DMS 273 (cell line): ENCODE data around the gene PARP15.
A peak's percentile ranks its signal among the peaks of the same experiment; 100 is the strongest.

Experiments used
- DNase-seq: peaks from one replicate; lab custom pipeline; 2025; ENCODE audit not compliant: unreplicated experiment; lab: John Stamatoyannopoulos, UW

Gene PARP15

DNA sequence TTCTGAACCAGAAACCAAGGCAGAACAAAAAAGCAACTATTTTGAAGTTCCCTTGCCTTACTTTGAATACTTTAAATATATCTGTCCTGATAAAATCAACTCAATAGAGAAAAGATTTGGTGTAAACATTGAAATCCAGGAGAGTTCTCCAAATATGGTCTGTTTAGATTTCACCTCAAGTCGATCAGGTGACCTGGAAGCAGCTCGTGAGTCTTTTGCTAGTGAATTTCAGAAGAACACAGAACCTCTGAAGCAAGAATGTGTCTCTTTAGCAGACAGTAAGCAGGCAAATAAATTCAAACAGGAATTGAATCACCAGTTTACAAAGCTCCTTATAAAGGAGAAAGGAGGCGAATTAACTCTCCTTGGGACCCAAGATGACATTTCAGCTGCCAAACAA lies 8.7 kb upstream of the PARP15 start:
- no peak for DNase-seq

DNA sequence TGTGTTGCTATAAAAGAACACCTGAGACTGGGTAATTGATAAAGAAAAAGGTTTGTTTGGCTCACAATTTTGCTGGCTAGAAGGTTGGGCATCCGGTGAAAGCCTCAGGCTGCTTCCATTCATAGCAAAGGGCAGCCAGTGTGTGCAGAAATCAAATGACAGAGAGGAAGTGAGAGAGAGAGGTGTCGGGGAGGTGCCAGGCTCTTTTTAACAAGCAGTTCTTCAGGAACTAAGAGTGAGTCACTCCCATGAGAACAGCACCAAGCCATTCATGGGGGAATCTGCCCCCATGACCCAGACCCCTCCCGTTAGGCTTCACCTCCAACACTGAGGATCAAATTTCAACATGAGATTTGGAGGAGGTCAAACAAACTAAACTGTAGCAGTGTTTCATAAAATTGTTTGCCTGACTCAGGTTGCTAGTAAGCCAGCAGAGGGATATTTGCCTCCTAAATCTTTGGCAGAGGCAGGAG lies 4.5 kb upstream of the PARP15 start:
- DNase-seq: peak; percentile 38

DNA sequence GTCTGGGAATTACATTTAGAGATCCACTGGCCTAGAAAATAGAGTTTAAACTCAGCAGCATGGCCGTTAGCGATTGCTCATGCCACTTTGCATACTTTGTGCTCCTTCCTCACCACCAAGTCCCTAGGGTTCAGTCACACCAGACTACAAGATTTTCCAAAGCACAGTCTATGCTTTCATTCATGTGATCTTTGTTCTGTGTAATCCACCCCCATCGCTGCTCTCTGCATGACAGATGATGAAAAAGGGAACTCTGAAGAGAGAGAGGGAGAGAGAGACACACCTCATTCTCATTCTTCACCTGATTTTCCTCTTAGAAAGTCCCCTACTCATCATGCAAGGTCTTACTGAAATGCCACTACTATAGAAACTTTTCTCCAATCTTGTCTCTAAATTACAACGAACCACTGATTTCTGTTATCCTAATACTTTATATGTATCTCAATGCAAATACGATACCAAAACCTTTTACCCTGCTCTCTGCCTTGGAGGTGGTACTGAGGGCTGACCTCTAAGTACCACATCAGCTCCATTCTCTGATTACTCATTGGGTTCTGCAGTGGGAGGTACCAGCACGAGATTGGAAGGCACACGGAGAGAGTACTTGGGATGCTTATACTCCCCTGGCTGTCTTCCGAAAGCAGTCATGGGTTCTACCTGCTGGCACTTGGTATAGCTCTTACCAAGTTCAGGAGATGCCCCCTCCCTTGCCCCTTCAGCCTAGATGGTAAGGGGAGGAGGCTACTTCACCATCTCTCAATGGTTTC lies 1.1 kb upstream of the PARP15 start:
- no peak for DNase-seq

DNA sequence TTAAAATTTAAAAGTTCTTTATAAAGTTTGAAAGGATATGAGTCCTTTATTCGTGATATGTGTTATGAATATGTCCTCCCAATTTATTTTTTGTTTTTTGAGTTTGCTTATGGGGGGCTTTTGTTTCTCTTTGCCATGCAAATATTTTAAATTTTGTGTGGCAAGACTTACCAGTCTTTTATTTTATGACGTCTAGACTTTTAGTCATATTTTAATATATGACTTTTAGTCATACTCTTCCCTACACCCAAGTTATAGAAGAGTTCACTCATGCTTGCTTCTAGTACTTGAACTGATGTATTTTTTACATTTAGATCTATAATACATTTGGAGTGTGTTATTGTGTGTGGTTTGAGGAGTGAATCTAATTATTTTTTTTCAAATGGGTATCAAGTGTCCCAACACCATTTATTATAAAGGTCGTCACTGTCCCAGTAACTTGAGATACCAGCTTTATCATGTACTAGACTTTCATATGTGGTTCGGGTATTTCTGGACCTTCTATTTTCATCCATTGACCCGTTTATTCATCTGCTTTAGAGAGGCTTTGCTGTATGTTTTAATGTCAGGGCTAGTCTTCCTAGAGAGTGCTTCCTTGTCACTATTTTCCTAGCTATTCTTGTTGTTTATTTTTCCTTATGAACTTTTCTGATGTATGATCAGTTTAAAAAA lies 755 bp downstream of the PARP15 start:
- DNase-seq: no peak

DNA sequence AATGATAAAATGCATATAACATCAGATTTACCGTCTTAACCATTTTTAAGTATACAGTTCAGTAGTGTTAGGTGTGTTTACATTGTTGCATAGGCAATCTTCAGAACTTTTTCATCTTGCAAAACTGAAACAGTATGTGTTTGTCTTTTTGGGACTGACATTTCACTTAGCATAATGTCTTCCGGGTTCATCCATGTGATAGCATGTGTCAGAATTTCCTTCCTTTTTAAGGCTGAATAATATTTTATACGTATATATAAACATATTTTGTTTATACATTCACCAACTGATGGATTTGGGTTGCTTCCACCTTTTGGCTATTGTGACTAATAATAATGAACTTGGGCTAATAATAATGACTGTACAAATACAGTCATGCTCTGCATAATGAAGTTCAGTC lies 3.0 kb downstream of the PARP15 start:
- no peak for DNase-seq

DNA sequence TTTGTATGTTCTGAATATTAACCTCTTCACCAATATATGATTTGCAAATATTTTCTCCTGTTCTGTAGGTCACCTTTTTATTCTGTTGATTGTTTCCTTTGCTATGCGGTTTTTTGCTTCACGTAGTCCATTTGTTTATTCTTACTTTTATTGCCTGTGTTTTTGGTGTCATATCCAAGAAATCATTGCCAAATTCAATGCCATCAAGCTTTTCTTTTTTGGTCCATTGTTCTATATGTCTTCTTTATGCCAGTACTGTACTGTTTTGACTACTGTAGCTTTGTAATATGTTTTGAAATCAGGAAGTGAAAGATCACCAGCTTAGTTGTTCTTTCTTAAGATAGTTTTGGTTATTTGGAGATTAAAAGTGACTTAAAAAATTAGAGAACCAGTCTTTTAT lies 4.2 kb downstream of the PARP15 start:
- DNase-seq: no peak

DNA sequence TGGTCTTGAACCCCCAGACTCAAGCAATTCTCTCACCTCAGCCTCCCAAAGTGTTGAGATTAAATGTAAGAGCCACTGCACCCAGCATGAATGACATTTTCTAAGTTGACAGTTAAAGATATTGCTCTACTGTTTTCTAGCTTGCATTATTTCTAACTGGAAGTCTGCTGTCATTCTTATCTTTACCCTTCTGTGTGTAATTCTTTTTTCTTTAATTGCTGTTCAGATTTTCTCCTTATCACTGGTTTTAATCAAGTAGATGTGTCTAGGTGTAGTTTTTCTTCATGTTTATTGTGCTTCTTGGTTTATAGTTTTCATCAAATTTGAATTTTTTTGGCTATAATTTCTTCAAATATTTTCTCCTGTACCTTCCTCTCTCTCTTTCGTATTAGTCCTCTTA lies 4.9 kb downstream of the PARP15 start:
- DNase-seq: no peak

DNA sequence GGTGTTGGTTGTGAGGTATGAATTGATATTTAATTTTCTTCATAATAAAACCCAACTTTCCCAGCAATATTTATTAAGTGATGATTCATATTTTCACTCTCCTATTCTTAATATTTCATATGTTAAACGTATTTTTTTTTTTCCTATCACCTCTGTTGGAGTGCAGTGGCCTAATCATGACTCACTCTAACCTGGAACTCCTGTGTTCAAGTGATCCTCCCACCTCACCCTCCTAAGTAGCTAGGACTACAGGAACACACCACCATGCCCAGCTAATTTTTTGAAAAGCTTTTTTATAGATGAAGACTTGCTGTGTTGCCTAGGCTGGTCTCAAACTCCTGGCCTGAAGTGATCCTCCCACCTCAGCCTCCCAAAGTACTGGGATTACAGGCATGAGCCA lies 8.6 kb downstream of the PARP15 start:
- no peak for DNase-seq

DNA sequence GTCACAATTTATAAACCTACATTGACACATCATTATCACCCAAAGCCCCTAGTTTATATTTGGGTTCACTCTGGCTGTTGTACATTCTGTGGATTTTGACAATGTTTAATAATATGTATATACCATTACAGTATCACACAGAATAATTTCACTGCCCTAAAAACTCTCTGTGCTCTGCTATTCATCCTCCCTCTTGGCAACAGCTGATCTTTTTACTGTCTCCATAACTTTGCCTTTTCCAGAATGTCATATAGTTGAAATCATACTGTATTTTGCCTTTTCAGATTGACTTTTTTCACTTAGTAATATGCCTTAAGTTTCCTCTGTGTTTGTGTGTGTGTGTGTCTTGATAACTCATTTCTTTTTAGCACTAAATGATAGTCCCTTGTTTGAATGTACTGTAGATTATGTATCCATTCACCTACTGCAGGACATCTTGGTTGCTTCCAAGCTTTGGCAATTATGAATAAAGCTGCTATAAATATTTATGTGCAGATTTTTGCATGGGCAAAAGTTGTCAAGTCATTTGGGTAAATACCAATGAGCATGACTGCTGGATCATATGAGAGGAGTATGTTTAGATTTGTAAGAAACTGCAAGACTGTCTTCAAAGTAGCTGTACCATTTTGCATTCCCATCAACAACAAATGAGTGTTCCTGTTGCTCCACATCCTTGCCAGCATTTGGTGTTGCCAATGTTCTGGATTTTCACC lies 9.5 kb downstream of the PARP15 start:
- no peak for DNase-seq

DNA sequence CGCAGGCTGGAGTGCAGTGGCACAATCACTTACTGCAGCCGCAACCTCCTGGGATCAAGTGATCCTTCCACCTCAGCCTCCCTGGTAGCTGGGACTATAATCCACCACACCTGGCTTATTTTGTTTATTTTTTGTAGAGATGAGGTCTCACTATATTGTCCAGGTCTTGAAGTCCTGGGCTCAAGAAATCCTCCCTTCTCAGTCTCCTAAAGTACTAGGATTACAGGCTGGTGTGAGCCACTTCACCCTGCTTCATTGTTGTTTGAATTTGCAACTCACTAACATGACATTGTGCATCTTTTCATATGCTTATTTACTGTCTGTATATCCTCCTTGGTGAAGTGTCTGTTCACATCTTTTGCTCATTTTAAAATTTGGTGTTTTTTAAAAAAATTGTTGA lies 10.1 kb downstream of the PARP15 start:
- no peak for DNase-seq

DNA sequence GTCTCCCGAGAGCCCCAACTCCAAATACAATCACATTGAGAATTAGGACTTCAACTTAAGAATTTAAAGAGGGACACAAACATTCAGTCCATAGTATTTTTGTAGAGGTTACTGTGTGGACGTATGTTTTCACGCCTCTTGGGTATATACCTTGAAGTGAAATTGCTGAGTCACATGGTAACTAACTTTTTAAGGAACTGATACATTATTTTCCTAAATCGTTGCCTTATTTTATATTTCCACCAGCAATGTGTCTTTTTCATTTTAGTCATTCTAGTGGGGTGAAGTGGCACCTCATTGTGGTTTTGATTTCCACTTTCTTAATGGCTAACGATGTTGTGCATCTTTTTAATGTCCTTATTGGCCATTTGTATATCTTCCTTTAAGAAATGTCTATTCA lies 11.8 kb downstream of the PARP15 start:
- no peak for DNase-seq

DNA sequence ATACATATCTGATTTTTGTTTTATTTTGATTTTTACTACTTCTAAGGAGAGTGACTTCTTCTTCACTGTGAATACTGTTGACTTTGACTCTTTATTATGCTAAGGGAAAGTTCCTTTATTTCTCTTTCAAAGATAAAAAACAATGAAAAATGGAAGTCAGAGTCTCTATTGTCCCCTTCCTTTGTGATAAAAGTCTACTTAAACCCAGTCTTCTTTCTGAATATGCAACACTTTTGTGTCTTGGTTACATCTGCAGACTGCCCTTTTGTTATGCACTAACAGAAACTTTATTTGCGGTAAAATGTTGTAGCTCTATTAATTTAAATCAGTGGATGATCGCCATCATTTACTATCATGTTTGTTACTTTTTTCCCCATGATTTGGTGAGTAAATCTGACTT lies 13.2 kb downstream of the PARP15 start:
- no peak for DNase-seq

DNA sequence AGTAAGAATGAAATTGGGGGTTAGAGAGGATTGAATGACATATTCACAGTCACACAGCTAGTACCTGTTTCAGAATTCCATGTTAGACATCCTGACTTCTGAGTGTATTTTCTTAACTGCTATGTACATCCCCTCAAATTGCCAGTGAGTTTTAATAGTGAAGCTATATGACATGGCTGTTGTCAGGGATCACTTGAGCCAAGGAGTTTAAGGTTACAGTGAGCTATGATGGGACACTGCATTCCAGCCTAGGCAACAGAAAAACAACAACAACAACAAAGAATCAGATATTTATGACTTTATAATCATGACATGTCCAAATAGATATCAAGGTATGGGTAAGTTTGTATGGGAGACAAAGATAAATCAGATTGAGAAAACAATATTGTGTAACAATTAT lies 16.6 kb downstream of the PARP15 start:
- DNase-seq: no peak

DNA sequence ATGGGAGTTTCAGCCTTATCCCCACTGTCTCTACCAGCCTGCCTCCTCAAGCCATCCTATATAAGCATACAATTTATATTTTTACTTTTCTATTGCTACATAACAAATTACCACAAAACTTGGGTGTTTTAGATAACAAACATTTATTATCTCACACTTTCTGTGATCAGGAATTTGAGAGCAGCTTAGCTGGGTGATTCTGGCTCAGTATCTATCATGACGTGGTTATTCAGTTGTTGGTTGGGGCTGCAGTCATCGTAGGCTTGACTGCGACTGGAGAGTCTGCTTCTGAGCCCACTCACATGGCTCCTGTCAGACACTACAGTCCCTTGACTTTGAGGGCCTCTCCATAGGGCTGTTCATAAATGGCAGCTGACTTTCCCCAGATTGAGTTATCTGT lies 20.7 kb downstream of the PARP15 start:
- no peak for DNase-seq

DNA sequence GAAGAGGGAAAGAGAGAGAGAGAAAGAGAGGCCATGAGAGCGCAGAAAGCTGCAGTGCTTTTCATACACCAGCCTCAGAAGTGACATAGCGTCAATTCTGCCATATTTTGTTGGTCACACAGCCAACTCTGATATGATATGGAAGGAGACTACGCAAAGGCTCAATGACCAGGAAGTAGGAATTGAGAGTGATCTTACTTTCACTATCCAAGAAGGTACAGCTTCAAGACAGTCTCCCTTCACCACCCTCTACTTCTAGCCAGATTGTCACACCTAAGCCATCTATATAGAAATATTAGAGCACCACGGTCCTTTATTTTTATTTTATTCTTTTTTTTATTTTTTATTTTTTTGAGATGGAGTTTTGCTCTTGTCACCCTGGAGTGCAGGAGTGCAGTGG lies 21.1 kb downstream of the PARP15 start:
- DNase-seq: no peak

DNA sequence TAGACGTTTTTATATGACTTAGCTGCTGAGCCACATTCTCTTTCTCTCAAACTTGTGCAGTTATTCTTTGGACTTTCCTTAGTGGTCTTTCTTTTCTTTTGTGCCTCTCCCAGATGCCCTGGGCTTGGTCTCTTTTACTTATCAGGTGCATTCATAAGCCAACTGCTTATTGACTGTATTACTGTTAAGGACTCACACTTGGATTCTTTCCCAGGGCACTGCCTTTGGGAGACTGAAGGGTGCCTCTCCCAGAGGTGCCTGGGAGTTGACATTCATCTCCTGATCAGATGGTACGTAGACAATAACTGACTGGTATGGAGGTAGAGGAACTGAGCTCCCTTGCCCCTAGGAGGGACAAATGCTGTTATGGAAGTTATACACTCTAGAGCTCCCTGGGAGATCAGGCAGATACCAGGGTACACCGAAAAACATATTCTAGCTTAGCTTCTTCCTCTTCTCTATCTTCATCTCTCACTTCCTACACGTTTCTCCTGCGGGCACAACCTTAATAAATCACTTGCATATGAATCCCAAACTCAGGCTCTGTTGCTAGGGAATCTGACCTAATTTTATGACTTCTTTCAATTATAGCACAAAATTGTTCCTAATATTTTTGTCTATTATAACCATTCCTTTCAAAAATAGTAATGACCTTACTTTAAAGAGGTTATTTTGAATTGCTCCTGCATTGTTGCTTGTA lies 24.7 kb downstream of the PARP15 start:
- DNase-seq: no peak

DNA sequence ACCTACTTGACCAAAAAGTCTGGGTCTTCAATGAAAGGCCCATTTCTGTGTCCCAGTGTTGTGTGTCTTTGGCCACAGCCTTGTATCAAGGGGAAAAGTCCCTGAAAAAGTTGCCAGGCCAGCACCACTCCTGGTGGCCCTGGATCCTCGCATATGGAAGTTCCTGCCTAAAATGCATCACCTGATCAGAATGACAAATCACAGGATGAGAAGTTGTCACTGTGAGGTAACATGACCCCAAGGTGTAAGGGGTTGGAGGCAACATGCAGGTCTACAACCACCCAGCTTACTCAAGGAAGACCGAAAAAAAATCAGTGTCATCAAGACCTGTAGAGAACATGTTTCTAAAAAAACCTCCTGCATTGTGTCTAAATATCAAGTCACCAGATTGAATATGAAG lies 25.6 kb downstream of the PARP15 start:
- no peak for DNase-seq

DNA sequence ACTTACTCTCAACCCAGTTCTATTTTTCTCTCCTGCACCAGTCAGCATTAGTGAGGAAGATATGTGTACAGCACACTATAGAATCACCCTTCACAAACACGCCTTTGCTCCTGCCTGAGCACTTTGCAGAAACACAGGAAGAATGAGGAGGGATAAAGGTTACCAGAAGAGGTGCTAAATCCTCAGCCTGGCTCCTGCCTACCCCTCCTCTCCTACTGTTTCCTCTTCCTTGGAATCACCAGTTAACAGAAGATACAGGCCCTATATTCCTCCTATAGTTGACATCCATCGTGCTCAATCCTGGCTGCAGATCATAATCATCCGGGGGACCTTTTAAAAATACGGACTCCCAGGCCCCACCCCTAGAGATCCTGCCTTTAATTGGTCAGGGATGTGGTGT lies 28.9 kb downstream of the PARP15 start:
- DNase-seq: no peak

DNA sequence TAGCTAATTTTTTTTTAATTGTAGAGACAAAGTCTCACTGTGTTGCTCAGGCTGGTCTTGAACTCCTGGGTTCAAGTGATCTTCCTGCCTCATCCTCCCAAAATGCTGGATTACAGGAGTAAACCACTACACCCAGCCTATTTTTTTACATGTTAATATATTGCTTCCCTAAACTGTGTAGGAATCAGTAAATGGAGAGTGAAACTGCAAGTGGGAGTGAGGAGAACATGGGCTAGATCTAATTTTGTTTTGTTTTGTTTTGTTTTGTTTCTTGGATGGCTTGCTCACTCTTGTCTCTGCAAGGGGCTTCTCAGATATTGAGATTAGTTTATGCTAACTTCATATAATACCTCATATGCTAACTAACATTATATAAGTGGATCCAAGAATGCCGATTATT lies 31.5 kb downstream of the PARP15 start:
- DNase-seq: no peak

DNA sequence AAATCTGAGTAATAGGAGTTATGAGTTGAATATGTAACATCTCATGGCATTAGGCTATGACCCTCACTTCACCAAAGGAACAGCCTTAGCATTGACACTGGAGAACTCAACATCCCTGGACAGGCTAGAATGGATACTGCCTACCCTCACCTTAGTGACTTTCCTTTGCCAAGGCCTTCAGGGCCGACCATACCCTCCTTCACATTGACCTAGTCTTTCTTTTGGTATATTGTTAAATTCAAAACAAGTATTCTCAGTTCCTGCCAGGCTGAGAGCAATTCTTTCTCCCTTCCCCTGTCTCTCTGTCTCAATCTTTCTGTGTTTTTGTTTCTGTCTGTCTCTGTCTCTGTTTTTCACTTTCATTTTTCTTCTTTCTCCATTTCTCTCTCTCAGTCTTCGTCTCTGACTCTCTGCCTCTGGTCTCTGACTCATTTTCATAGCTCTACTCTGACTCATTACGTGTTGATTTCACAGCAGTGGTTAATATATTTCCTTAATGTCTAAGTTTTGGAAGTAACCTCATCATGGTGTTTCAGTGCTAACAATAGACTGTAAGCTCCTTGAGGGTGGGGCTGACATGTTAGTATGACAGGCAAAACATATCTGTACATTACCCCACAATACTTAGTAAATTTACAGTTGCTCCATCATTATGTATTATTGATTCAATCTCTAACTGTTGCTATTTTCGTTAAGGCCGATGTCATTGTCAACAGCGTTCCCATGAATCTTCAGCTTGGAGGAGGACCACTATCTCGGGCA lies 32.5 kb downstream of the PARP15 start:
- DNase-seq: no peak

DNA sequence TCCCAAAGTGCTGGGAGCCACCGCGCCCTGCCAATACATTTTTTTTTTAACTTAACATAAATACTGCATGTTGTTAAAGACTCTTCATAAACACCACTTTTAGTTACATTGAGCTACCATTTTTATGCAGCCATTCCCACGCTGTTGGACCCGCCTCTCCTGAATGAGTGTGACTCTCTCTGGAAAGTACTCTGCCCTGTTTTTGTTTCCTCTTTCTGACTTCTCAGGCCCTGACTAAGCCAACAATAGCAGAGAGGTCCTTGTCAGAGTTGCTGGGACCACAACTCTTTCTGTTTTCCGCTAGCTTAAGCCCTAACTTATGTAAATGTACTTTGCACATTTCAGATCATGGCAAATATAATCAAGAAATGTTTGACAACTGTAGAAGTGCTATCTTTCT lies 35.2 kb downstream of the PARP15 start:
- DNase-seq: no peak
